ENCODE results near the gene HNRNPLL. TPM values are rescaled to one million over a fixed set of nuclear protein-coding genes. Genes with fewer than 3 reads are reported as not detected.

The HNRNPLL gene
- total RNA-seq, 2 donors from 2014 or later = 60.1 to 64.7 TPM

DNA sequence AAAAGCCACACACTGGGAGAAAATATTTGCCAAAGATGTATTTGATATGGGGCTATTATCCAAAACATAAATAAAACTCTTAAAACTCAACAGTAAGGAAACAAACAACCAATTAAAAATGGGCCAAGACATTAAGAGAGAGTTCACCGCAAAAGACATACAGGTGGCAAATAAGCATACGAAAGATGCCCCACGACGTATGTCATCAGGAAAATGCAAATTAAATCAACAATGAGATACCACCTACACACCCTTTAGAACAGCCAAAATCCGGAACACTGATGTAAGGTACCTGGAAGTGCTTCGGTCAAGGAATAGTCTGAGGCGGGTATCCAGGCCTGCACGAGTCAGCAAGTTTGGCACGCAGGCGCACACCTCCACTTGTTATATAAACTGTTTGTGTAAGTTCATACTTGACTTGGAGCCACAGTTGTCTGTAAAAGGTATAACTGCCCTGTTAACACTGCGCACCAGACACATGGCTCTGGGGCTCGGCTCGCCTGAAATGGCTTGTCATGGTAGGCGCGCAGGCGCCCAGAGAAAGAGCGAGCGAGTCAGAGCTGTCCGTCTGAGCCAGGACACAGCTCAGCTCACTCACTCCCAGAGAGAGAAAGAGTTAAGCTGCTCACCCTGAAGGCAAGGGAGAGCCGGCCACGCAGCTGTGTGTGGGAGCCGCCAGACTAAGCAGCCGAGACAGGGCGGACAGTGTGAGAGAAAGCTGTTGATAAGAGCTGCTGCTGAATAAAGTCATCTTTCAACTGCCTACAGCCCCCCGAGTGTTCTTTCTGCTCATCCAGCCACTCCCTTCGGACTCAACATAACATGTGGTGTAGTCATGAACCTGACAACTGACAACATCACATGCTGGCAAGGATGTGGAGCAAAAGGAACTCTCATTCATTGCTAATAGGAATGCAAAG is 87.3 kb downstream of the HNRNPLL start:
- peak overlapping the region; percentile 60 for H3K4me3 ChIP-seq
- ATAC-seq (ENCODE audit: insufficient number of reproducible peaks, low FRiP score, low read depth) = peak; percentile 15
- H3K9me3 ChIP-seq = no peaks in the 10 kb centered on the region
- no peaks in the 10 kb centered on the region for H3K36me3 ChIP-seq
- peak overlapping the region; percentile 72 to 77 for H3K27ac ChIP-seq
- peaks cover 0 to 16% of the 10 kb centered on the region in 2 donors for H3K4me1 ChIP-seq (ENCODE audit: control insufficient read depth in 1 of 2, low read depth in 2 of 2)
- H3K27me3 ChIP-seq (replicated peaks; ENCODE audit: insufficient read depth) = no peaks in the 10 kb centered on the region
- DNase-seq (ENCODE audit: low spot score) = peak; percentile 26
- TF ChIP-seq, protein P1, sequence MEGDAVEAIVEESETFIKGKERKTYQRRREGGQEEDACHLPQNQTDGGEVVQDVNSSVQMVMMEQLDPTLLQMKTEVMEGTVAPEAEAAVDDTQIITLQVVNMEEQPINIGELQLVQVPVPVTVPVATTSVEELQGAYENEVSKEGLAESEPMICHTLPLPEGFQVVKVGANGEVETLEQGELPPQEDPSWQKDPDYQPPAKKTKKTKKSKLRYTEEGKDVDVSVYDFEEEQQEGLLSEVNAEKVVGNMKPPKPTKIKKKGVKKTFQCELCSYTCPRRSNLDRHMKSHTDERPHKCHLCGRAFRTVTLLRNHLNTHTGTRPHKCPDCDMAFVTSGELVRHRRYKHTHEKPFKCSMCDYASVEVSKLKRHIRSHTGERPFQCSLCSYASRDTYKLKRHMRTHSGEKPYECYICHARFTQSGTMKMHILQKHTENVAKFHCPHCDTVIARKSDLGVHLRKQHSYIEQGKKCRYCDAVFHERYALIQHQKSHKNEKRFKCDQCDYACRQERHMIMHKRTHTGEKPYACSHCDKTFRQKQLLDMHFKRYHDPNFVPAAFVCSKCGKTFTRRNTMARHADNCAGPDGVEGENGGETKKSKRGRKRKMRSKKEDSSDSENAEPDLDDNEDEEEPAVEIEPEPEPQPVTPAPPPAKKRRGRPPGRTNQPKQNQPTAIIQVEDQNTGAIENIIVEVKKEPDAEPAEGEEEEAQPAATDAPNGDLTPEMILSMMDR (IDR thresholded peaks at IDR 0.05) = no peak

DNA sequence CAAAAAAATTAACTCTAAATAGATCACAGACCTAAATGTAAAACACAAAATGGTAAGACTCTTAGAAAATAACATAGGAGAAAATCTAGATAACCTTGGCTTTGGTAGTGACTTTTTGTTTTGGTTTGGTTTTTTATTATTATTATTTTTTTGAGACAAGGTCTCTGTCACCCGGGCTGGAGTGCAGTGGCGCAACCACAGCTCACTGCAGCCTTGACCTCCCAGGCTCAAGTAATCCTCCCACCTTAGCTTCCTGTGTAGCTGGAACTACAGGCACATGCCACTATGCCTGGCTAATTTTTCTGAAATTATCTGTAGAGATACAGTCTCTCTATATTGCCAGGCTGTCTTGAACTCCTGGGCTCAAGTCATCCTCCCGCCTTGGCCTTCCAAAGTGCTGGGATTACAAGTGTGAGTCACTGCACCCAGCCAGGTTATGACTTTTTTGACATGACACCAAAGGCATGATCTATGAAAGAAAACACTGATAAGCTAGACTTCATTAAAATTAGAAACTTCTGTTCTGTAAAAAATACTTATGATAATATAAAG is 88.0 kb downstream of the HNRNPLL start:
- Histone ChIP-seq H3K9me3 (no peaks in the 10 kb centered on the region), H3K36me3 (no peaks in the 10 kb centered on the region), H3K27ac (peak overlapping the region; percentile 72 to 77), H3K27me3 (replicated peaks; ENCODE audit: insufficient read depth) (no peaks in the 10 kb centered on the region), H3K4me3 (peak overlapping the region; percentile 60), H3K4me1 (ENCODE audit: control insufficient read depth in 1 of 2, low read depth in 2 of 2) (peaks cover 5 to 24% of the 10 kb centered on the region in 2 donors)
- TF ChIP-seq, protein P1 (IDR thresholded peaks at IDR 0.05) = no peak
- no peak for DNase-seq (ENCODE audit: low spot score)
- no peak for ATAC-seq (ENCODE audit: insufficient number of reproducible peaks, low FRiP score, low read depth)

GRCh38 chr2:38512211-38512610 is 90.5 kb downstream of the HNRNPLL start:
- H3K36me3 ChIP-seq = no peaks in the 10 kb centered on the region
- H3K9me3 ChIP-seq = no peaks in the 10 kb centered on the region
- peaks cover 19 to 43% of the 10 kb centered on the region in 2 donors for H3K4me1 ChIP-seq (ENCODE audit: control insufficient read depth in 1 of 2, low read depth in 2 of 2)
- DNase-seq (ENCODE audit: low spot score) = no peak
- no peak overlapping the region for H3K4me3 ChIP-seq
- TF ChIP-seq, protein P1 (IDR thresholded peaks at IDR 0.05) = no peak
- no peak for ATAC-seq (ENCODE audit: insufficient number of reproducible peaks, low FRiP score, low read depth)
- no peaks in the 10 kb centered on the region for H3K27me3 ChIP-seq (replicated peaks; ENCODE audit: insufficient read depth)
- H3K27ac ChIP-seq = peak overlapping the region in 1 of 2 donors; percentile 35

Other genes with a start within 250 kb of the HNRNPLL start
- gene ATL2, start 225.7 kb downstream of the HNRNPLL start, total RNA-seq = 10 to 100 TPM; 22.7 to 71.0 TPM
- gene GALM, start 63.2 kb upstream of the HNRNPLL start, total RNA-seq = 10 to 100 TPM; 19.5 to 25.1 TPM
- 100 to 1,000 TPM in 1 of 2 donors, 10 to 100 TPM in 1; 97.5 to 141 TPM for gene SRSF7, start 148.4 kb upstream of the HNRNPLL start, total RNA-seq
- 10 to 100 TPM in 1 of 2 donors, 1 to 10 TPM in 1; 7.7 to 10.6 TPM for gene GEMIN6, start 175.3 kb upstream of the HNRNPLL start, total RNA-seq

Data from thoracic aorta (tissue), 2 donors.